Sigmoid colon (tissue), 7 donors: ENCODE data around the gene THBS3. TPM values are rescaled to one million over a fixed set of nuclear protein-coding genes. Genes with fewer than 3 reads are reported as not detected.

Experiments
- DNase-seq: peaks from one replicate; pipeline ENCODE4 v3.0.0-alpha.2; 2019
- H3K27ac ChIP-seq, 4 donors: fragments of 200-600 bp; sonication (generic); one replicate each; pipeline ENCODE4 v1.5.1; 2016 to 2019; ENCODE audit warnings: mild to moderate bottlenecking in 1 of 4
- H3K27me3 ChIP-seq, 3 donors: fragments of 200-600 bp; sonication (generic); one replicate each; pipeline ENCODE4 v1.5.1; 2019; ENCODE audit warnings: mild to moderate bottlenecking in 1 of 3
- H3K36me3 ChIP-seq, 4 donors: fragments of 200-600 bp; sonication (generic); one replicate each; pipeline ENCODE4 v1.5.1; 2016 to 2019
- H3K4me1 ChIP-seq, 4 donors: fragments of 200-600 bp; sonication (generic); one replicate each; pipeline ENCODE4 v1.5.1; 2017 to 2019
- H3K4me3 ChIP-seq, 4 donors: fragments of 200-600 bp; sonication (generic); one replicate each; pipeline ENCODE4 v1.5.1; 2017 to 2019; ENCODE audit warnings: mild to moderate bottlenecking in 2 of 4, moderate library complexity in 1 of 4
- H3K9me3 ChIP-seq, 4 donors: fragments of 200-600 bp in 3 of 4; sonication (generic) in 3 of 4; one replicate each; pipeline versions ENCODE4 v1.5.1 to v1.6.1; 2013 to 2019
- CTCF ChIP-seq, 4 experiments: fragments of 450-650 bp in 3 of 4; fragments of 200-600 bp in 1 of 4; IDR thresholded peaks; one replicate each; pipeline ENCODE4 v1.5.1; 2016 to 2019; ENCODE audit warnings: antibody characterized with exemption in 4 of 4, mild to moderate bottlenecking in 3 of 4, moderate library complexity in 2 of 4
- EP300 ChIP-seq, 4 donors: sonication (generic); formaldehyde crosslinking; IDR thresholded peaks; one replicate each; pipeline ENCODE4 v1.6.1; 2017; ENCODE audit warnings: antibody characterized with exemption in 4 of 4
- POLR2A ChIP-seq, 2 donors: fragments of 450-650 bp; IDR thresholded peaks; one replicate each; pipeline ENCODE4 v1.6.1; 2016; ENCODE audit warnings: antibody characterized with exemption in 2 of 2, mild to moderate bottlenecking in 2 of 2, moderate library complexity in 2 of 2
- POLR2AphosphoS5 ChIP-seq, 4 donors: sonication (generic); formaldehyde crosslinking; IDR thresholded peaks; one replicate each; pipeline ENCODE4 v1.6.1; 2017; ENCODE audit warnings: antibody characterized with exemption in 4 of 4
- WGBS, 2 donors: extraction: QIAGEN DNeasy Blood & Tissue Kit; methylation state at CpG; one replicate each; pipeline ENCODE4 v1.1.7; 2013; 5-methylcytosine and 5-hydroxymethylcytosine counted together
- intact Hi-C: fragments of 100-400 bp; cut with DNase I; formaldehyde crosslinking; loops from one replicate; pipeline ENCODE4 v1.15.1; 2023
- polyA plus RNA-seq, 3 donors: library from polyadenylated mRNA; stranded (reverse); fragments of 200-250 nt; gene quantifications; one replicate each; pipeline ENCODE4 v1.2.3, GENCODE V29; 2013
- total RNA-seq, 4 donors: library from RNA; depleted of rRNA; stranded (reverse); fragments of >200 nt; gene quantifications; one replicate each; pipeline ENCODE4 v1.1.0, GENCODE V29; 2016
- donor health status: healthy with polysubstance abuse.
- donor health status: Bipolar disorder and iron deficiency.
- donor health status: healthy.

The THBS3 gene
- total and polyA plus RNA-seq, 7 donors: 3.5 to 43.5 (median 13.4) TPM

- TF ChIP-seq CTCF (IDR thresholded peaks at IDR 0.05) (no peak), POLR2AphosphoS5 (IDR thresholded peaks at IDR 0.05) (no peak), POLR2A (IDR thresholded peaks at IDR 0.05) (no peak), EP300 (IDR thresholded peaks at IDR 0.05) (no peak)
- peak; percentile 40 for DNase-seq
- intact Hi-C loops: no loop called here
- Histone ChIP-seq H3K27me3 (no peaks in the 10 kb centered on the region), H3K27ac (no peak overlapping the region), H3K9me3 (no peaks in the 10 kb centered on the region), H3K36me3 (no peaks in the 10 kb centered on the region), H3K4me3 (no peak overlapping the region), H3K4me1 (peaks cover 0 to under 1% (median 0%) of the 10 kb centered on the region in 4 donors)
- WGBS, 2 donors: 51 to 73% methylated on average over 14 of the region's 14 CpGs
These were observed 20.8 kb downstream of the THBS3 start for GRCh38 chr1:155186794-155187455.

- no peaks in the 10 kb centered on the region for H3K36me3 ChIP-seq
- H3K27ac ChIP-seq: no peak overlapping the region
- WGBS, 2 donors: 31 to 69% methylated on average over 8 of the region's 8 CpGs
- H3K27me3 ChIP-seq: no peaks in the 10 kb centered on the region
- no peaks in the 10 kb centered on the region for H3K9me3 ChIP-seq
- H3K4me1 ChIP-seq: no peaks in the 10 kb centered on the region
- TF ChIP-seq EP300 (IDR thresholded peaks at IDR 0.05): no peak
- TF ChIP-seq CTCF (IDR thresholded peaks at IDR 0.05): no peak
- TF ChIP-seq POLR2AphosphoS5 (IDR thresholded peaks at IDR 0.05): no peak
- no peak for TF ChIP-seq POLR2A (IDR thresholded peaks at IDR 0.05)
- intact Hi-C loops: no loop called here
- H3K4me3 ChIP-seq: no peak overlapping the region
- DNase-seq: peak; percentile 40
These were observed 21.5 kb downstream of the THBS3 start for GRCh38 chr1:155186067-155186793.

- Histone ChIP-seq H3K9me3 (no peaks in the 10 kb centered on the region), H3K36me3 (no peaks in the 10 kb centered on the region), H3K4me3 (no peak overlapping the region), H3K27ac (no peak overlapping the region), H3K27me3 (no peaks in the 10 kb centered on the region), H3K4me1 (no peaks in the 10 kb centered on the region)
- 39 to 57% methylated on average over 6 of the region's 6 CpGs for WGBS, 2 donors
- DNase-seq: no peak
- no peak for TF ChIP-seq CTCF (IDR thresholded peaks at IDR 0.05)
- TF ChIP-seq POLR2A (IDR thresholded peaks at IDR 0.05): no peak
- no peak for TF ChIP-seq EP300 (IDR thresholded peaks at IDR 0.05)
- no peak for TF ChIP-seq POLR2AphosphoS5 (IDR thresholded peaks at IDR 0.05)
- intact Hi-C loops: no loop called here
These were observed 22.0 kb downstream of the THBS3 start for GRCh38 chr1:155185783-155186066.

GRCh38 chr1:155184835-155185782, 22.6 kb downstream of the THBS3 start:
- no peaks in the 10 kb centered on the region for H3K4me1 ChIP-seq
- DNase-seq: peak; percentile 63
- H3K36me3 ChIP-seq: no peaks in the 10 kb centered on the region
- H3K9me3 ChIP-seq: no peaks in the 10 kb centered on the region
- intact Hi-C loops: no loop called here
- H3K27ac ChIP-seq: no peak overlapping the region
- TF ChIP-seq POLR2A (IDR thresholded peaks at IDR 0.05) (no peak), EP300 (IDR thresholded peaks at IDR 0.05) (no peak), POLR2AphosphoS5 (IDR thresholded peaks at IDR 0.05) (no peak), CTCF (IDR thresholded peaks at IDR 0.05) (no peak)
- 20 to 53% methylated on average over 21 of the region's 21 CpGs for WGBS, 2 donors
- no peaks in the 10 kb centered on the region for H3K27me3 ChIP-seq
- no peak overlapping the region for H3K4me3 ChIP-seq
